ENCODE data around the gene GRAP2. TPM values are rescaled to one million over a fixed set of nuclear protein-coding genes. Genes with fewer than 3 reads are reported as not detected.

Gene GRAP2
- total and polyA plus RNA-seq, 9 of the 15 experiments (the other 6 are each of a cell fraction or from before 2014, with no cell fraction given): 4.8 to 88.7 (median 60.4) TPM

DNA sequence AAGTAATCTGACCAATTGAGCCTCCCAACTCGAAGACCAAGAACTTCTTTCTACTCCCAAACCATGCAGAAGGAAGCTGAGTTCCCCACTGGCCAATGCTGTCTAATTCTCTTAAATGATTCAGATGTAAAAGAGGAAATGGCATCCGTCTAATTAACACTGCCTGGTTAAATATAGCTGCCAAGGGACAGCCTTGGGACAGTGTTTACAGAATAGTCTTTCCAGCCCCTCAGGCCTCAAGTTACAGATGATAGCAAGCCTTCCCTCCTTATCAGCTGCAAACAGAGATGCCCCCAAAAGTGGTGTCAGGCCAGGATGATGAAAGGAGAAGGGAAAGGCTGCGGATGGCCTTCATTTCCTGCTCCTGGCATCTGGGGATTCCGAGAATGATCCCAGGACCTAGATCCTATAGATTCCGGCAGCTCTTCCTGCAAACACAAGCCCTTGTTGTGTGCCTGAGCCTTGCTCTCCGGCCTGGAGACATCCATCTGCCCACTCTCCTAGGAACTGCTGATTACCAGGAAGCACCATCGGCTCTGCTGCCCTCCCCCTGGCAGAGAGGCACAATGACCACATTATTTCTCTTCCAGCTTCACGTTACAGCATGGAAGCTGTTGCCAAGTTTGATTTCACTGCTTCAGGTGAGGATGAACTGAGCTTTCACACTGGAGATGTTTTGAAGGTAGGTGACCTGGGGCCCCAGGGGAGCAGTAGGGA, 45.8 kb downstream of the GRAP2 start (continued):
- TF ChIP-seq, protein P1, sequence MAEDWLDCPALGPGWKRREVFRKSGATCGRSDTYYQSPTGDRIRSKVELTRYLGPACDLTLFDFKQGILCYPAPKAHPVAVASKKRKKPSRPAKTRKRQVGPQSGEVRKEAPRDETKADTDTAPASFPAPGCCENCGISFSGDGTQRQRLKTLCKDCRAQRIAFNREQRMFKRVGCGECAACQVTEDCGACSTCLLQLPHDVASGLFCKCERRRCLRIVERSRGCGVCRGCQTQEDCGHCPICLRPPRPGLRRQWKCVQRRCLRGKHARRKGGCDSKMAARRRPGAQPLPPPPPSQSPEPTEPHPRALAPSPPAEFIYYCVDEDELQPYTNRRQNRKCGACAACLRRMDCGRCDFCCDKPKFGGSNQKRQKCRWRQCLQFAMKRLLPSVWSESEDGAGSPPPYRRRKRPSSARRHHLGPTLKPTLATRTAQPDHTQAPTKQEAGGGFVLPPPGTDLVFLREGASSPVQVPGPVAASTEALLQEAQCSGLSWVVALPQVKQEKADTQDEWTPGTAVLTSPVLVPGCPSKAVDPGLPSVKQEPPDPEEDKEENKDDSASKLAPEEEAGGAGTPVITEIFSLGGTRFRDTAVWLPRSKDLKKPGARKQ (CRISPR knock-in tag; IDR thresholded peaks at IDR 0.05): no peak
- TF ChIP-seq GATA2 (CRISPR knock-in tag; IDR thresholded peaks at IDR 0.05) (peak; percentile 83), GABPA (tag; conservative IDR thresholded peaks at IDR 0.05; ENCODE audit: low read depth) (no peak), HDAC6 (IDR thresholded peaks at IDR 0.05; ENCODE audit: low read depth, low read length) (no peak), CSDE1 (IDR thresholded peaks at IDR 0.05) (no peak), IRF2 (CRISPR knock-in tag; IDR thresholded peaks at IDR 0.05) (no peak), ELF4 (CRISPR knock-in tag; IDR thresholded peaks at IDR 0.05) (0 out of 2 replicates have a peak, but pooled peaks have one; percentile 8), CREB1 (IDR thresholded peaks at IDR 0.05) (no peak), CREB1 (CRISPR knock-in tag; IDR thresholded peaks at IDR 0.05) (no peak), NCOA1 (IDR thresholded peaks at IDR 0.05; ENCODE audit: low read depth) (peak; percentile 74; the same call in 1 of the 2 replicates), TSC22D4 (tag; IDR thresholded peaks at IDR 0.05) (no peak), ZC3H11A (IDR thresholded peaks at IDR 0.05; ENCODE audit: low read depth, low read length) (no peak), CHD1 (IDR thresholded peaks at IDR 0.05; ENCODE audit: low read length) (peak; percentile 28), PHTF2 (CRISPR knock-in tag; IDR thresholded peaks at IDR 0.05) (no peak), LARP7 (IDR thresholded peaks at IDR 0.05) (no peak), RBM15 (IDR thresholded peaks at IDR 0.05; ENCODE audit: insufficient read depth, low read length) (no peak), ZNF3 (CRISPR knock-in tag; IDR thresholded peaks at IDR 0.05) (no peak)
- TF ChIP-seq, protein P2, sequence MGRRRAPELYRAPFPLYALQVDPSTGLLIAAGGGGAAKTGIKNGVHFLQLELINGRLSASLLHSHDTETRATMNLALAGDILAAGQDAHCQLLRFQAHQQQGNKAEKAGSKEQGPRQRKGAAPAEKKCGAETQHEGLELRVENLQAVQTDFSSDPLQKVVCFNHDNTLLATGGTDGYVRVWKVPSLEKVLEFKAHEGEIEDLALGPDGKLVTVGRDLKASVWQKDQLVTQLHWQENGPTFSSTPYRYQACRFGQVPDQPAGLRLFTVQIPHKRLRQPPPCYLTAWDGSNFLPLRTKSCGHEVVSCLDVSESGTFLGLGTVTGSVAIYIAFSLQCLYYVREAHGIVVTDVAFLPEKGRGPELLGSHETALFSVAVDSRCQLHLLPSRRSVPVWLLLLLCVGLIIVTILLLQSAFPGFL (CRISPR knock-in tag; IDR thresholded peaks at IDR 0.05): peak; percentile 62; the same call in 1 of the 2 replicates
- TF ChIP-seq, protein P3, sequence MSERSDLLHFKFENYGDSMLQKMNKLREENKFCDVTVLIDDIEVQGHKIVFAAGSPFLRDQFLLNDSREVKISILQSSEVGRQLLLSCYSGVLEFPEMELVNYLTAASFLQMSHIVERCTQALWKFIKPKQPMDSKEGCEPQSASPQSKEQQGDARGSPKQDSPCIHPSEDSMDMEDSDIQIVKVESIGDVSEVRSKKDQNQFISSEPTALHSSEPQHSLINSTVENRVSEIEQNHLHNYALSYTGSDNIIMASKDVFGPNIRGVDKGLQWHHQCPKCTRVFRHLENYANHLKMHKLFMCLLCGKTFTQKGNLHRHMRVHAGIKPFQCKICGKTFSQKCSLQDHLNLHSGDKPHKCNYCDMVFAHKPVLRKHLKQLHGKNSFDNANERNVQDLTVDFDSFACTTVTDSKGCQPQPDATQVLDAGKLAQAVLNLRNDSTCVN (CRISPR knock-in tag; IDR thresholded peaks at IDR 0.05): no peak
- TF ChIP-seq, protein P4, sequence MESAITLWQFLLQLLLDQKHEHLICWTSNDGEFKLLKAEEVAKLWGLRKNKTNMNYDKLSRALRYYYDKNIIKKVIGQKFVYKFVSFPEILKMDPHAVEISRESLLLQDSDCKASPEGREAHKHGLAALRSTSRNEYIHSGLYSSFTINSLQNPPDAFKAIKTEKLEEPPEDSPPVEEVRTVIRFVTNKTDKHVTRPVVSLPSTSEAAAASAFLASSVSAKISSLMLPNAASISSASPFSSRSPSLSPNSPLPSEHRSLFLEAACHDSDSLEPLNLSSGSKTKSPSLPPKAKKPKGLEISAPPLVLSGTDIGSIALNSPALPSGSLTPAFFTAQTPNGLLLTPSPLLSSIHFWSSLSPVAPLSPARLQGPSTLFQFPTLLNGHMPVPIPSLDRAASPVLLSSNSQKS (CRISPR knock-in tag; IDR thresholded peaks at IDR 0.05): no peak
- TF ChIP-seq, protein P5, sequence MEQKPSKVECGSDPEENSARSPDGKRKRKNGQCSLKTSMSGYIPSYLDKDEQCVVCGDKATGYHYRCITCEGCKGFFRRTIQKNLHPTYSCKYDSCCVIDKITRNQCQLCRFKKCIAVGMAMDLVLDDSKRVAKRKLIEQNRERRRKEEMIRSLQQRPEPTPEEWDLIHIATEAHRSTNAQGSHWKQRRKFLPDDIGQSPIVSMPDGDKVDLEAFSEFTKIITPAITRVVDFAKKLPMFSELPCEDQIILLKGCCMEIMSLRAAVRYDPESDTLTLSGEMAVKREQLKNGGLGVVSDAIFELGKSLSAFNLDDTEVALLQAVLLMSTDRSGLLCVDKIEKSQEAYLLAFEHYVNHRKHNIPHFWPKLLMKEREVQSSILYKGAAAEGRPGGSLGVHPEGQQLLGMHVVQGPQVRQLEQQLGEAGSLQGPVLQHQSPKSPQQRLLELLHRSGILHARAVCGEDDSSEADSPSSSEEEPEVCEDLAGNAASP (IDR thresholded peaks at IDR 0.05): no peak
- TF ChIP-seq, protein P6, sequence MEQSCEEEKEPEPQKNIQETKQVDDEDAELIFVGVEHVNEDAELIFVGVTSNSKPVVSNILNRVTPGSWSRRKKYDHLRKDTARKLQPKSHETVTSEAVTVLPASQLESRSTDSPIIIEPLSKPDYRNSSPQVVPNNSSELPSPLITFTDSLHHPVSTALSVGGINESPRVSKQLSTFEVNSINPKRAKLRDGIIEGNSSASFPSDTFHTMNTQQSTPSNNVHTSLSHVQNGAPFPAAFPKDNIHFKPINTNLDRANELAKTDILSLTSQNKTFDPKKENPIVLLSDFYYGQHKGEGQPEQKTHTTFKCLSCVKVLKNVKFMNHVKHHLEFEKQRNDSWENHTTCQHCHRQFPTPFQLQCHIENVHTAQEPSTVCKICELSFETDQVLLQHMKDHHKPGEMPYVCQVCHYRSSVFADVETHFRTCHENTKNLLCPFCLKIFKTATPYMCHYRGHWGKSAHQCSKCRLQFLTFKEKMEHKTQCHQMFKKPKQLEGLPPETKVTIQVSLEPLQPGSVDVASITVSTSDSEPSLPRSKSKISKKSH (CRISPR knock-in tag; IDR thresholded peaks at IDR 0.05): no peak

Data from K562 (cell line).